Endodermal cell (in vitro differentiated cells): ENCODE measurements around the gene CETP. TPM values are rescaled to one million over a fixed set of nuclear protein-coding genes. Genes with fewer than 3 reads are reported as not detected.

Source experiments
- DNase-seq: peaks from one replicate; pipeline ENCODE4 v3.0.0-alpha.2; 2017
- H3K27ac ChIP-seq: 2 replicates; pipeline ENCODE4 v1.5.1; 2013; ENCODE audit warnings: mild to moderate bottlenecking, low read depth, low read length, moderate library complexity
- H3K27me3 ChIP-seq: 2 replicates; pipeline ENCODE4 v1.6.1; 2013; ENCODE audit warnings: mild to moderate bottlenecking, low read length, moderate library complexity; ENCODE audit not compliant: insufficient read depth, control insufficient read depth, poor library complexity, severe bottlenecking
- H3K36me3 ChIP-seq: 2 replicates; pipeline ENCODE4 v1.7.0; 2013; ENCODE audit warnings: mild to moderate bottlenecking, low read length, moderate library complexity; ENCODE audit not compliant: control insufficient read depth, insufficient read depth
- H3K4me1 ChIP-seq: one replicate; pipeline ENCODE4 v1.7.0; 2013; ENCODE audit warnings: low read length; ENCODE audit not compliant: control insufficient read depth, insufficient read depth
- H3K4me3 ChIP-seq: 2 replicates; pipeline ENCODE4 v1.5.1; 2013; ENCODE audit warnings: mild to moderate bottlenecking, low read length, moderate library complexity
- H3K9ac ChIP-seq: 2 replicates; pipeline ENCODE4 v1.6.1; 2013; ENCODE audit warnings: mild to moderate bottlenecking, low read length, moderate library complexity; ENCODE audit not compliant: poor library complexity, severe bottlenecking; ENCODE audit errors: extremely low read depth
- H3K9me3 ChIP-seq: 2 replicates; pipeline ENCODE4 v1.6.1; 2013; ENCODE audit warnings: mild to moderate bottlenecking, low read length, moderate library complexity; ENCODE audit not compliant: control insufficient read depth
- H3K27ac Mint-ChIP-seq: 2 replicates; pipeline ENCODE4 v1.8.0; 2020; ENCODE audit warnings: mixed read lengths
- H3K27me3 Mint-ChIP-seq: 2 replicates; pipeline ENCODE4 v1.8.0; 2021; ENCODE audit warnings: mild to moderate bottlenecking, mixed read lengths; ENCODE audit not compliant: insufficient read depth
- H3K36me3 Mint-ChIP-seq: 2 replicates; pipeline ENCODE4 v1.8.0; 2020; ENCODE audit warnings: low read depth, mixed read lengths
- H3K4me1 Mint-ChIP-seq: 2 replicates; pipeline ENCODE4 v1.8.0; 2020; ENCODE audit warnings: mixed read lengths
- H3K4me3 Mint-ChIP-seq: 2 replicates; pipeline ENCODE4 v1.8.0; 2020; ENCODE audit warnings: mild to moderate bottlenecking, moderate library complexity, mixed read lengths
- H3K9me3 Mint-ChIP-seq: 2 replicates; pipeline ENCODE4 v1.8.0; 2020; ENCODE audit warnings: mild to moderate bottlenecking, mixed read lengths
- CTCF ChIP-seq: fragments of 200-600 bp; sonication (generic); conservative IDR thresholded peaks from 2 replicates; pipeline ENCODE4 v1.5.0; 2021; ENCODE audit warnings: antibody characterized with exemption, mild to moderate bottlenecking
- WGBS, 2 experiments: methylation state at CpG; one replicate each; pipeline versions ENCODE4 v1.1.5 to v1.1.7; 2013; ENCODE audit warnings: missing lambda C conversion rate in 2 of 2, mixed read lengths in 1 of 2; ENCODE audit not compliant: insufficient coverage in 1 of 2, insufficient read length in 1 of 2; 5-methylcytosine and 5-hydroxymethylcytosine counted together
- total RNA-seq, 2 donors: library from RNA; stranded (reverse); fragmentation: NEBNext Ultra II Directional in 1 of 2; extraction: Animal tissue kit (Norgen Biotek cat#: 25700) in 1 of 2; gene quantifications; 2 replicates in 1 of 2; 3 replicates in 1 of 2; pipeline ENCODE4 v1.2.1, GENCODE V29; 2021

The CETP gene
- total RNA-seq, 2 donors from 2014 or later, result not detected

- Histone ChIP-seq H3K4me3 (no peak overlapping the region), H3K27me3 (no peaks in the 10 kb centered on the region), H3K27ac (no peak overlapping the region), H3K36me3 (peaks cover 68% of the 10 kb centered on the region), H3K9me3 (no peaks in the 10 kb centered on the region), H3K4me1 (no peaks in the 10 kb centered on the region), H3K9ac (no peak overlapping the region)
- peaks cover 51% of the 10 kb centered on the region for H3K36me3 Mint-ChIP-seq
- TF ChIP-seq CTCF, result no peak
- DNase-seq, result no peak
- H3K4me1 Mint-ChIP-seq, result peaks cover 4% of the 10 kb centered on the region
- H3K27ac Mint-ChIP-seq, result no peak overlapping the region
- no peak overlapping the region for H3K4me3 Mint-ChIP-seq
- H3K27me3 Mint-ChIP-seq, result no peaks in the 10 kb centered on the region
- H3K9me3 Mint-ChIP-seq, result no peaks in the 10 kb centered on the region
- whole genome bisulfite sequencing, 2 experiments, result 88 to 97% methylated on average over 3 to 6 of the region's 6 CpGs
Observed at GRCh38 chr16:56943761-56944375, 17.9 kb upstream of the CETP start.

- no peak for TF ChIP-seq CTCF
- no peak for DNase-seq
- H3K27ac ChIP-seq, result no peak overlapping the region
- peaks cover 55% of the 10 kb centered on the region for H3K36me3 ChIP-seq
- no peaks in the 10 kb centered on the region for H3K9me3 Mint-ChIP-seq
- 87 to 93% methylated on average over 2 of the region's 2 CpGs for WGBS, 2 experiments
- H3K27me3 Mint-ChIP-seq, result no peaks in the 10 kb centered on the region
- peaks cover 38% of the 10 kb centered on the region for H3K36me3 Mint-ChIP-seq
- H3K9ac ChIP-seq, result no peak overlapping the region
- H3K4me1 ChIP-seq, result no peaks in the 10 kb centered on the region
- H3K27me3 ChIP-seq, result no peaks in the 10 kb centered on the region
- no peak overlapping the region for H3K27ac Mint-ChIP-seq
- H3K4me1 Mint-ChIP-seq, result peaks cover 7% of the 10 kb centered on the region
- H3K4me3 Mint-ChIP-seq, result no peak overlapping the region
- no peak overlapping the region for H3K4me3 ChIP-seq
- no peaks in the 10 kb centered on the region for H3K9me3 ChIP-seq
Observed at GRCh38 chr16:56944954-56945839, 16.6 kb upstream of the CETP start.

GRCh38 chr16:56945847-56946527, 15.8 kb upstream of the CETP start:
- Histone ChIP-seq H3K36me3 (peaks cover 48% of the 10 kb centered on the region), H3K9ac (no peak overlapping the region), H3K4me3 (no peak overlapping the region), H3K4me1 (no peaks in the 10 kb centered on the region), H3K27ac (no peak overlapping the region), H3K27me3 (no peaks in the 10 kb centered on the region), H3K9me3 (no peaks in the 10 kb centered on the region)
- WGBS, 2 experiments, result 96% methylated on average over 10 of the region's 12 CpGs
- no peaks in the 10 kb centered on the region for H3K9me3 Mint-ChIP-seq
- H3K4me1 Mint-ChIP-seq, result peaks cover 7% of the 10 kb centered on the region
- no peak for TF ChIP-seq CTCF
- no peaks in the 10 kb centered on the region for H3K27me3 Mint-ChIP-seq
- no peak overlapping the region for H3K4me3 Mint-ChIP-seq
- no peak for DNase-seq
- H3K27ac Mint-ChIP-seq, result no peak overlapping the region
- H3K36me3 Mint-ChIP-seq, result peaks cover 31% of the 10 kb centered on the region
